Natural killer cell (primary cell): ENCODE data around the gene ONECUT3. TPM values are rescaled to one million over a fixed set of nuclear protein-coding genes. Genes with fewer than 3 reads are reported as not detected.
"Not testable (repeated sequence)": the region's sequence is repeated elsewhere in the genome, so short reads cannot be mapped to it uniquely, and the experiment has no call there.

Experiments
- ATAC-seq, 3 donors: fragments of 150-1000 bp in 2 of 3; fragments of 200-7000 bp in 1 of 3; cut with Tn5 transposase; 1 replicate in 1 of 3; 2 replicates in 2 of 3; pipeline ENCODE4 v1.10.0; 2021; ENCODE audit warnings: mild to moderate bottlenecking in 2 of 3, moderate library complexity in 2 of 3
- DNase-seq, 2 donors: peaks; one replicate each; pipeline versions ENCODE4 v3.0.0 to v3.0.0-alpha.2; 2013 to 2021; ENCODE audit warnings: mixed read lengths in 1 of 2
- H3K27ac ChIP-seq: one replicate; pipeline ENCODE4 v1.5.1; 2013; ENCODE audit warnings: mild to moderate bottlenecking, low read length
- H3K27me3 ChIP-seq: one replicate; pipeline ENCODE4 v1.6.1; 2013; ENCODE audit warnings: low read length; ENCODE audit not compliant: control insufficient read depth, insufficient read depth
- H3K36me3 ChIP-seq: one replicate; pipeline ENCODE4 v1.6.1; 2013; ENCODE audit warnings: low read length; ENCODE audit not compliant: control insufficient read depth, insufficient read depth
- H3K4me1 ChIP-seq: one replicate; pipeline ENCODE4 v1.6.1; 2013; ENCODE audit warnings: low read length; ENCODE audit not compliant: control insufficient read depth, insufficient read depth
- H3K4me3 ChIP-seq: one replicate; pipeline ENCODE4 v1.5.1; 2013; ENCODE audit warnings: low read length
- H3K9me3 ChIP-seq: one replicate; pipeline ENCODE4 v1.6.1; 2013; ENCODE audit warnings: low read length; ENCODE audit not compliant: control insufficient read depth, insufficient read depth
- H3K27ac Mint-ChIP-seq, 2 donors: one replicate each; pipeline ENCODE4 v1.8.0; 2022; ENCODE audit warnings: mild to moderate bottlenecking in 2 of 2, mixed read lengths in 2 of 2, moderate library complexity in 1 of 2
- H3K27me3 Mint-ChIP-seq, 2 donors: one replicate each; pipeline ENCODE4 v1.8.0; 2022; ENCODE audit warnings: low read depth in 2 of 2, mixed read lengths in 2 of 2
- H3K36me3 Mint-ChIP-seq: one replicate; pipeline ENCODE4 v1.8.0; 2022; ENCODE audit warnings: mixed read lengths
- H3K4me1 Mint-ChIP-seq, 2 donors: one replicate each; pipeline ENCODE4 v1.8.0; 2022; ENCODE audit warnings: mixed read lengths in 2 of 2
- H3K4me3 Mint-ChIP-seq: one replicate; pipeline ENCODE4 v1.8.0; 2022; ENCODE audit warnings: mild to moderate bottlenecking, moderate library complexity, mixed read lengths
- H3K9me3 Mint-ChIP-seq, 2 donors: one replicate each; pipeline ENCODE4 v1.8.0; 2022; ENCODE audit warnings: mixed read lengths in 2 of 2
- WGBS: methylation state at CpG from one replicate; pipeline ENCODE4 v1.1.7; 2013; ENCODE audit warnings: missing lambda C conversion rate; ENCODE audit not compliant: insufficient coverage; 5-methylcytosine and 5-hydroxymethylcytosine counted together
- intact Hi-C: fragments of 100-400 bp; cut with micrococcal nuclease; formaldehyde crosslinking; loops from one replicate; pipeline ENCODE4 v1.14.2; 2022
- total RNA-seq, 4 donors: library from RNA; stranded (reverse); fragments of 120-200 nt in 1 of 4; gene quantifications; one replicate each; pipeline versions ENCODE4 v1.2.3 to v1.2.4, GENCODE V29; 2013 to 2022
- TF ChIP-seq, protein P1 (sequence below): fragments of 200-600 bp; IDR thresholded peaks from one replicate; pipeline ENCODE4 v1.8.0; 2022; ENCODE audit warnings: antibody characterized with exemption

The ONECUT3 gene
- total RNA-seq, 3 donors from 2014 or later (not counting 1 experiment from before 2014, with no cell fraction given): not detected

DNA sequence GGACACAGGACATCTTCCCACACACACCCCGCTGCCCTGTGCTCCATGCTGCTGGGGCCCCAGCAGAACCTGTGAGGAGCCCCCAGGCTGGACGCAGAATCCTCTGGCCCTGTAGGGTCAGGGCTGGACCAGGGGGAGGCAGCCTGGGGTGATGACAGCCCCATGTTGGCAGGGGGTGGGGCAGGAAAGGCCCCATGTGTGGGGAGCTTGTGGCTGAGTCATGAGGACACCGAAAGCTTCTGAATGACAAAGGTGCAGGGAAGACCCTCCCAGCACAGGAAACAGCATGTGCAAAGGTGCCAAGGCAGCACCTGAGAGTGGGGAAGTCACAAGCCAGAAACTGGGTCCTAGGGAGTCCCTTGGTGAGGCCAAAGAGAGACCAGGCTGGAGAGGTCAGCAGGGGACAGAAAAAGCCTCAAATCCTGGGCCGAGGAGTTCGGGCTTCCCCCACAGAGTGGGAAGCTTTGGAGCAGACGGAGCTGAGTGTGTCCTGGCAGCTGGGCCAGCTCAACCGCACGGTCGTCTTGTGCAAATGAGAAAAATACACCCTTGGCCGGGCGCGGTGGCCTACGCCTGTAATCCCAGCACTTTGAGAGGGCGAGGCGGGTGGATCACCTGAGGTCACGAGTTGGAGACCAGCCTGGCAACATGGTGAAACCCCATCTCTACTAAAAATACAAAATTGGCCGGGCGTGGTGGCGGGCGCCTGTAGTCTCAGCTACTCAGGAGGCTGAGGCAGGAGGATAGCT lies 41.3 kb downstream of the ONECUT3 start:
- Histone ChIP-seq H3K36me3 (no peaks in the 10 kb centered on the region), H3K9me3 (no peaks in the 10 kb centered on the region), H3K27ac (no peak overlapping the region), H3K27me3 (no peaks in the 10 kb centered on the region), H3K4me3 (no peak overlapping the region), H3K4me1 (peaks cover 9% of the 10 kb centered on the region)
- 86% methylated on average over 20 of the region's 20 CpGs for WGBS
- no peak overlapping the region for H3K4me3 Mint-ChIP-seq
- ATAC-seq (no peak), DNase-seq (no peak)
- H3K4me1 Mint-ChIP-seq: peaks cover 0 to 8% of the 10 kb centered on the region in 2 donors
- TF ChIP-seq, protein P1, sequence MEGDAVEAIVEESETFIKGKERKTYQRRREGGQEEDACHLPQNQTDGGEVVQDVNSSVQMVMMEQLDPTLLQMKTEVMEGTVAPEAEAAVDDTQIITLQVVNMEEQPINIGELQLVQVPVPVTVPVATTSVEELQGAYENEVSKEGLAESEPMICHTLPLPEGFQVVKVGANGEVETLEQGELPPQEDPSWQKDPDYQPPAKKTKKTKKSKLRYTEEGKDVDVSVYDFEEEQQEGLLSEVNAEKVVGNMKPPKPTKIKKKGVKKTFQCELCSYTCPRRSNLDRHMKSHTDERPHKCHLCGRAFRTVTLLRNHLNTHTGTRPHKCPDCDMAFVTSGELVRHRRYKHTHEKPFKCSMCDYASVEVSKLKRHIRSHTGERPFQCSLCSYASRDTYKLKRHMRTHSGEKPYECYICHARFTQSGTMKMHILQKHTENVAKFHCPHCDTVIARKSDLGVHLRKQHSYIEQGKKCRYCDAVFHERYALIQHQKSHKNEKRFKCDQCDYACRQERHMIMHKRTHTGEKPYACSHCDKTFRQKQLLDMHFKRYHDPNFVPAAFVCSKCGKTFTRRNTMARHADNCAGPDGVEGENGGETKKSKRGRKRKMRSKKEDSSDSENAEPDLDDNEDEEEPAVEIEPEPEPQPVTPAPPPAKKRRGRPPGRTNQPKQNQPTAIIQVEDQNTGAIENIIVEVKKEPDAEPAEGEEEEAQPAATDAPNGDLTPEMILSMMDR: no peak
- intact Hi-C loops: no loop called here
- H3K9me3 Mint-ChIP-seq: no peaks in the 10 kb centered on the region
- H3K36me3 Mint-ChIP-seq: no peaks in the 10 kb centered on the region
- peaks cover 0 to 6% of the 10 kb centered on the region in 2 donors for H3K27me3 Mint-ChIP-seq
- no peak overlapping the region for H3K27ac Mint-ChIP-seq

DNA sequence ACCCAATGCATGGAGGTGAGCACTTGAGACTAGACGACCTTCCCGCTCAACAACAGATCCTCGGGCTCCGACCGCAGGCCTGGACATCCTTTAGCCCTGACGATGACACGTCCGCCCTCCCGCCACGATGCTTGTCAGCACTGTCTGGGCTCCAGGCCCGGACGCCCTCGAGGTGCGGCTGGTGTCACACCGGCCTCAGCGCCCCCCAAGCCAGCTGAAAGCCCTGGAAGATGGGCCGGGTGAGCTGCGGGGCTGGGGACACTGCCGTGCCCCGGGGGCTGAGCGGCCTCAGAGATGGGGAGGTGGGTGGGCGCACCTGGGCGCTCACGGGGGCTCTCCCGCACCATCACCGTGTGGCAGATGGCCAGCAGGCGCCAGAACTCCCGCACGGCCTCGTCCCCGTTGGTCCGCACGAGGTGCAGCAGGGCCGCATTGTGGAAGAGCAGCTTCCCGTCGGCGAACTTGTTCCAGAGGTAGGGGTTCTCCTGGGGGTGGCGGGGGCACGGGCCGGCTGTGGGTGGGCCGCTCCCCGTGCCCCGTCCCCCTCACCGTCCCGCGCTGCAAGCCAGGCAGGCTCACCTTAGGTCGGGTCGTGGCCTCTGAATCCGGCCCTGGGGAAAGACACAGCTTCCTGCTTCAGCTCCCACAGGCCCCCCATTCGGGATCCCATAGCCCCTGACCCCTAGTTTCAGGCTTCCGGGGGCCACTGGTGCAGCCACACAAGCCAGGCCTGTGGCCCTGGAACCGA lies 43.3 kb downstream of the ONECUT3 start:
- Histone ChIP-seq H3K27ac (no peak overlapping the region), H3K9me3 (no peaks in the 10 kb centered on the region), H3K4me1 (peaks cover 9% of the 10 kb centered on the region), H3K4me3 (no peak overlapping the region), H3K36me3 (no peaks in the 10 kb centered on the region), H3K27me3 (no peaks in the 10 kb centered on the region)
- intact Hi-C loops: no loop called here
- Mint-ChIP-seq H3K27ac (no peak overlapping the region), H3K27me3 (peaks cover 0 to 6% of the 10 kb centered on the region in 2 donors), H3K9me3 (no peaks in the 10 kb centered on the region), H3K36me3 (no peaks in the 10 kb centered on the region), H3K4me1 (peaks cover 0 to 8% of the 10 kb centered on the region in 2 donors), H3K4me3 (no peak overlapping the region)
- DNase-seq: no peak
- no peak for ATAC-seq
- WGBS: 69% methylated on average over 52 of the region's 52 CpGs
- TF ChIP-seq, protein P1: no peak

DNA sequence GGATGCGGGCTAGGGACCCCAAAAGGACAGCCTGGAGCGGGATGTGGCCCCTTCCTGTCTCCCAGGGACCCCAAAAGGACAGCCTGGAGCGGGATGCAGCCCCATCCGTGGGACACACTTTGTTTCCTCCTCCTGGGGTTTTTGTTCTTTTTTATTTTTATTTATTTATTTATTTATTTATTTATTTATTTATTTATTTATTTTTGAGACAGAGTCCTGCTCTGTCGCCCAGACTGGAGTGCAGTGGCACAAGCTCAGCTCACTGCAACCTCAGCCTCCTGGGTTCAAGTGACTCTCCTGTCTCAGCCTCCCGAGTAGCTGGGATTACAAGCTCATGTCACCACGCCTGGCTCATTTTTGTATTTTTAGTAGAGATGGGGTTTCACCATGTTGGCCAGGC lies 44.0 kb downstream of the ONECUT3 start:
- H3K9me3 ChIP-seq, H3K4me1 ChIP-seq, ATAC-seq, H3K4me3 ChIP-seq, H3K27ac ChIP-seq, H3K4me1 Mint-ChIP-seq, intact Hi-C loops, H3K9me3 Mint-ChIP-seq, H3K36me3 Mint-ChIP-seq, H3K27me3 Mint-ChIP-seq, H3K27ac Mint-ChIP-seq, H3K36me3 ChIP-seq, DNase-seq, H3K27me3 ChIP-seq, H3K4me3 Mint-ChIP-seq: not testable (repeated sequence)
- WGBS: 92% methylated on average over 5 of the region's 7 CpGs

DNA sequence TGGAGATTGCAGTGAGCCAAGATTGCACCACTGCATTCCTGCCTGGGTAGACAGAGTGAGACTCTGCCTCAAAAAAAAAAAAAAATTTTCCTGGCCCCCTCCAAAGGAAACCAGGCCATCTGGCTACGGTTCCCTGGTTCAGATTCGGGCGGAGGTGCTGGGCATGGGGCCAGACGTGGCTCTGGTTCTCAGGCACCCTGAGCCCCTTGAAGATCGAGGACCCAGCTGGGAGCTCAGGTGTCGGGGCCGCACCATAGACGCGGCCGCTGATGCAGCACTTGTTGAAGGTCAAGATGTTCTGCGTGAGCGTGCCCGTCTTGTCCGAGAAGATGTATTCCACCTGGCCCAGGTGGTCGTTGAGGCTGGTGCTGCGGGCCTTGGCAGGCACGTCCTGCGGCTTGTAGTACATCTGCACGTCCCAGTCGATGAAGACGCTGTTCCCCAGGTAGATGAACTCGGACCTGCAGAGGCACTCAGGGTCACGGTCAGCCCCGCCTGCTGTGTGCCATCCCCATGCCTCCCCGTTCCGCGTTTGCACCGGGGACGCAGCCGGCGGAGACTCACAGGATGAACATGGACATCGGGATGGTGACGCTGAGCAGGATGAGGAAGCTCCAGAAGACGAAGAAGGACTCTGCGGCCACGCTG lies 46.5 kb downstream of the ONECUT3 start:
- Histone ChIP-seq H3K36me3 (no peaks in the 10 kb centered on the region), H3K4me3 (no peak overlapping the region), H3K27ac (no peak overlapping the region), H3K27me3 (no peaks in the 10 kb centered on the region), H3K9me3 (no peaks in the 10 kb centered on the region), H3K4me1 (peaks cover 9% of the 10 kb centered on the region)
- Mint-ChIP-seq H3K4me1 (peaks cover 0 to 8% of the 10 kb centered on the region in 2 donors), H3K9me3 (no peaks in the 10 kb centered on the region), H3K27ac (no peak overlapping the region), H3K4me3 (no peak overlapping the region), H3K27me3 (peaks cover 0 to 6% of the 10 kb centered on the region in 2 donors), H3K36me3 (no peaks in the 10 kb centered on the region)
- intact Hi-C loops: no loop called here
- 95% methylated on average over 36 of the region's 36 CpGs for WGBS
- no peak for DNase-seq
- TF ChIP-seq, protein P1: no peak
- ATAC-seq: no peak
